Activated naive CD4-positive, alpha-beta T cell treated with anti-CD3 and anti-CD28 coated beads for 36 hours (primary cell): ENCODE measurements around the gene GPC5. TPM values are rescaled to one million over a fixed set of nuclear protein-coding genes. Genes with fewer than 3 reads are reported as not detected.
"Not testable (repeated sequence)": the region's sequence is repeated elsewhere in the genome, so short reads cannot be mapped to it uniquely, and the experiment has no call there.

Source experiments
- CTCF ChIA-PET: fragments of 350-600 bp; sonication (Branson Sonifier 250); formaldehyde crosslinking; loops from one replicate; lab custom pipeline; 2021; ENCODE audit warnings: antibody characterized with exemption; lab: Charles Lee
- DNase-seq: peaks from one replicate; pipeline ENCODE4 v3.0.0-alpha.2; 2020
- H3K27ac Mint-ChIP-seq: one replicate; pipeline ENCODE4 v1.8.0; 2021; ENCODE audit warnings: mild to moderate bottlenecking, mixed read lengths
- H3K27me3 Mint-ChIP-seq: one replicate; pipeline ENCODE4 v1.8.0; 2021; ENCODE audit warnings: low read depth, mixed read lengths
- H3K36me3 Mint-ChIP-seq: one replicate; pipeline ENCODE4 v1.8.0; 2021; ENCODE audit warnings: low read depth, mixed read lengths
- H3K4me1 Mint-ChIP-seq: one replicate; pipeline ENCODE4 v1.8.0; 2021; ENCODE audit warnings: low read depth, mixed read lengths
- H3K4me3 Mint-ChIP-seq: one replicate; pipeline ENCODE4 v1.8.0; 2021; ENCODE audit warnings: mild to moderate bottlenecking, moderate library complexity, mixed read lengths
- H3K9me3 Mint-ChIP-seq: one replicate; pipeline ENCODE4 v1.8.0; 2021; ENCODE audit warnings: mixed read lengths
- intact Hi-C: fragments of 100-400 bp; cut with micrococcal nuclease; formaldehyde crosslinking; loops from one replicate; pipeline ENCODE4 v1.15.1; 2023
- total RNA-seq, 2 experiments: library from RNA; stranded (reverse); gene quantifications; one replicate each; pipeline ENCODE4 v1.2.3, GENCODE V29; 2021

Gene GPC5
- total RNA-seq, 2 experiments from 2014 or later = 0.38 to 0.40 TPM

DNA sequence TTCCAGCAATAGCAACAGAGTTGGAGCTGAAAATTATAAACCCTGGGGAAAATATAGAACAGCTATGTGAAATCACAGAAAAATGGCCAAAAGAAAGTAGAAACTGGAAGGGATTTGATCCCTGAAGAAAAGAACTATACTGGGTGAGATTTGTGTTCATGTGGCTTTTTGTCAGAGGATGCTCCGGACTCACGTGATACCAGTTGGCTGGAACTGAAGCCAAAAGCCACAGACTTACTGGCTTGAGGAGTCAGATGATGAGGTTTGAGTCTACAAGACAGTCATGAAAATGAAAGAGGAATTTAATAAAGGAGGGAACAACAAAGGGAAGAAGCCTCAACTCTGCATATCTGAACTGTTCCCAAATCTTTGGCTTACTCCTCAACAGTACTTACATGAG is 427.1 kb downstream of the GPC5 start:
- Mint-ChIP-seq H3K27me3 (no peaks in the 10 kb centered on the region), H3K4me3 (no peak overlapping the region), H3K36me3 (no peaks in the 10 kb centered on the region), H3K27ac (no peak overlapping the region), H3K4me1 (no peaks in the 10 kb centered on the region), H3K9me3 (peaks cover 4% of the 10 kb centered on the region)
- intact Hi-C loops = no loop called here
- DNase-seq = no peak
- CTCF ChIA-PET = no interaction called here

DNA sequence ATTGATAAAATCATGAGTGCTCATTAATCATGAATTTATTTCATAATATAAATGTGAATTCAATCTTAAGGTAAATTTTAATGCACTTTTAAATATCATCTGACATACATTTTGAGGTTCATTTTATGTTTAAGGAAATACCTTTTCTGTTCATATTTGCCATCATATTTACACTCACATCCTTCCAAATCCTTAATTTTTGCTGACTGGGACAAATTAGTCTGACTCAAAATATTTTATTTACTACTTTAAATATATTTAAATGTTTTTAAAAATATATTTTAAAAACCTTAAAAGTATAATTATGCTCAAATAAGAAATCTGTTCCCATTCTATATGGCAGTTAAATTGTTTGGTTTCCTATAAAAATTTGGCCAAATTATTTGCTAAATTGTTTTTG is 438.1 kb downstream of the GPC5 start:
- no peaks in the 10 kb centered on the region for H3K36me3 Mint-ChIP-seq
- no peak overlapping the region for H3K4me3 Mint-ChIP-seq
- intact Hi-C loops = no loop called here
- no peaks in the 10 kb centered on the region for H3K9me3 Mint-ChIP-seq
- CTCF ChIA-PET = no interaction called here
- no peaks in the 10 kb centered on the region for H3K27me3 Mint-ChIP-seq
- DNase-seq = no peak
- no peak overlapping the region for H3K27ac Mint-ChIP-seq
- no peaks in the 10 kb centered on the region for H3K4me1 Mint-ChIP-seq

DNA sequence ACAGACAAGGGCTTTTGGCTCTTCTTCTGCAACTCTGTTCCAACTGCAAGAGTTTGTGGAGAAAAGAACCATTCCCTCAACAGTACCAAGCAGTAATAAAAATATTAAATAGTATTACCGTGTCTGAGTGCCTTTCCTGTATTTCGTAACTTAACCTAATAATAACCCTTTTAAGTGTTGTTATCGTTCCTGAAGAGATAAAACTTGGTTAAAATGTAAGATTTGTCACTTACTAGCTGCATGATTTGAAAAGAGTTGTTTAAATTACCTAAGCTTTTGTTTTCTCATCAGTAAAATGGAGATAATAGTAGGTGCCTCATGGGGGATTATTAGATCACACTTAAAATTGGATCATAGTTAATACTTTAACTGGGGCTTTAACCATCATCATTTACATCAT is 447.2 kb downstream of the GPC5 start:
- Mint-ChIP-seq H3K9me3 (peaks cover 3% of the 10 kb centered on the region), H3K27me3 (no peaks in the 10 kb centered on the region), H3K36me3 (no peaks in the 10 kb centered on the region), H3K4me3 (no peak overlapping the region), H3K27ac (no peak overlapping the region), H3K4me1 (no peaks in the 10 kb centered on the region)
- no peak for DNase-seq
- CTCF ChIA-PET = no interaction called here
- intact Hi-C loops = no loop called here

DNA sequence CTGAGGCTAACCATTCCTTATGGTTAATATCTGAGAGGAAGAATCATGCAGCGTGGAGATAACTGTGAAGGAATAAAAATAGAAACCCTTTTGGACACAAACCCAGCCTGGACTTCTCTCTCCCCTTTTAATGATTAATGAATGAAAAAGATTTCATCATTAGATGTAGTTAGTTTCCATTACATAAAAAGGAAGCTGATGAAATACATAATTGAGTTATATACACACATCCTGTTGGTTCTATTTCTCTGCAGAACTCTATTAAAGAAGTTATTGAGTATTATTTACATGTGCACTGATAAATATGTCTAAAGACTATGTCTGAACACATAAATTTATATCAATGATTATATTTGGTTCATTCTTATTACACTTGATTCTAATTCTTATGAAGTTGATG is 465.3 kb downstream of the GPC5 start:
- CTCF ChIA-PET = no interaction called here
- no peaks in the 10 kb centered on the region for H3K4me1 Mint-ChIP-seq
- H3K4me3 Mint-ChIP-seq = no peak overlapping the region
- H3K27ac Mint-ChIP-seq = no peak overlapping the region
- H3K36me3 Mint-ChIP-seq = no peaks in the 10 kb centered on the region
- no peak for DNase-seq
- H3K9me3 Mint-ChIP-seq = no peaks in the 10 kb centered on the region
- no peaks in the 10 kb centered on the region for H3K27me3 Mint-ChIP-seq
- intact Hi-C loops = no loop called here

- Mint-ChIP-seq H3K27ac (no peak overlapping the region), H3K27me3 (no peaks in the 10 kb centered on the region), H3K36me3 (no peaks in the 10 kb centered on the region), H3K4me1 (no peaks in the 10 kb centered on the region), H3K9me3 (no peaks in the 10 kb centered on the region), H3K4me3 (no peak overlapping the region)
- intact Hi-C loops = no loop called here
- CTCF ChIA-PET = no interaction called here
- no peak for DNase-seq
These were observed 469.9 kb downstream of the GPC5 start for GRCh38 chr13:91868351-91868750.

DNA sequence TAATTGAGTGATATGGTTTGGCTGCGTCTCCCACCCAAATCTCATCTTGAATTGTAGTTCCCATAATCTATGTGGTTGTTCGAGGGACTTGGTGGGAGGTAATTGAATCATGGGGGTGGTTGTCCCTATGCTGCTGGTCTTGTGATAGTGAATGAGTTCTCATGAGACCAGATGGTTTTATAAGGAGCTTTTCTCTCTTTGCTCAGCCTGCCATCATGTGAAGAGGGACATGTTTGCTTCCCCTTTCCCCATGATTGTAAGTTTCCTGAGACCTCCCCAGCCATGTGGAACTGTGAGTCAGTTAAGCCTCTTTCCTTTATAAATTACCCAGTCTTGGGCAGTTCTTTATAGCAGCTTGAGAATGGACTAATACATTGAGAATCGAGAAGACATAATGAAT is 480.1 kb downstream of the GPC5 start:
- DNase-seq = no peak
- Mint-ChIP-seq H3K4me3 (no peak overlapping the region), H3K9me3 (peaks cover 1% of the 10 kb centered on the region), H3K36me3 (no peaks in the 10 kb centered on the region), H3K27ac (no peak overlapping the region), H3K27me3 (no peaks in the 10 kb centered on the region), H3K4me1 (no peaks in the 10 kb centered on the region)
- CTCF ChIA-PET = no interaction called here
- intact Hi-C loops = no loop called here

DNA sequence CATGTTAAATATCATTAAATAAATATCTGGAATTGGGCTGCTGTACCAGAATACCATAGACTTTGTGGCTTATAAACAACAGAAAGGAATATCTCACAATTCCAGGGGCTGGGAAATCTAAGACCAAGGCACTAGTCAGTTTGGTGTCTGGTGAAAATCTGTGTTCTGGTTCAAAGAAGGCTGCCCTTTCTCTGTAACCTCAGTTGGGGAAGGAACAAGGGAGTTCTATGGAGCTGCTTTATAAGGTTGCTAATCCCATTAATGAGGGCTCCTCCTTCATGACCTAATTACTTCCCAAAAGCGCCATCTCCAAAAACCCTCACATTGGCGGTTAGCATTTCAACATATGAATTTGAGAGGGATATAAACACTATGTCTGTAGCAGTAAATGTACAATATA is 480.9 kb downstream of the GPC5 start:
- intact Hi-C loops = no loop called here
- H3K27ac Mint-ChIP-seq = no peak overlapping the region
- H3K27me3 Mint-ChIP-seq = no peaks in the 10 kb centered on the region
- H3K36me3 Mint-ChIP-seq = no peaks in the 10 kb centered on the region
- DNase-seq = no peak
- no peak overlapping the region for H3K4me3 Mint-ChIP-seq
- no peaks in the 10 kb centered on the region for H3K4me1 Mint-ChIP-seq
- CTCF ChIA-PET = no interaction called here
- peaks cover 1% of the 10 kb centered on the region for H3K9me3 Mint-ChIP-seq

DNA sequence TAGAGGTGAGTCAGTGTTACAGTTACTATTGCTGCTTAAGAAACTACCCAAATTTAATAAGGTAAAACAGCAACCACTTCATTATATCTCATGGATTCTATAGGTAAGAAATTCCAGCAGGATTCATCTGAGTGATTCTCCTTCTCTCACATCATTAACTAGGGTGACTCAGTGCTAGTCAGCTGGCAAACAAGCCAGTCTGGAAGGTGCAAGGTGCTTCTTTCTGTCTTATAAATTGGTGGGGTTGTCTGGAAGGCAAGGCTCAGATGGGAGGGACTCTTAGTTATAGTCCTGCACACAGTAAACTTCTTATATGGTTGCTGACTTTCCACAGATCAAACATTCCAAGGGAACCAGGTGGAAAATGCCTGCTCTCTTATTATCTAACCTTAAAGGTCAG is 484.5 kb downstream of the GPC5 start:
- CTCF ChIA-PET = no interaction called here
- Mint-ChIP-seq H3K9me3 (peaks cover under 1% of the 10 kb centered on the region), H3K27ac (no peak overlapping the region), H3K36me3 (no peaks in the 10 kb centered on the region), H3K4me1 (no peaks in the 10 kb centered on the region), H3K4me3 (no peak overlapping the region), H3K27me3 (no peaks in the 10 kb centered on the region)
- no peak for DNase-seq
- intact Hi-C loops = no loop called here

DNA sequence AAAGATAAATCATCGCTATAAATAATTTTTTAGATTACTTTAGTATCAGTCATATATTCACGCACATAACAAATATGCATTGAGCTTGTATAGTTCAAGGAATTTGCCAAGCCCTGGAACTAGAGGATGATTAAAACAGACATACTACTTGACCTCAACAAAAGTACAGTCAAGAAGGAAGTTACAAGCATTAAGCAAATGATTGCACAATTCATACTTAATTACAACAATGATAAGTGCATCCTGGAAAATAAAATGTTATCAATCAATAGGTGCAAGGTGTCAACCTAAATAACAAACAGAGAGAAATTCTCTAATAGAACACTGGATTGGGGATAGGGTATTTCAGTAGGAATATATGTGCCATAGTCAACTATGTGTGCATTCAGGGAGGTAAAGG is 491.2 kb downstream of the GPC5 start:
- CTCF ChIA-PET = no interaction called here

GRCh38 chr13:91891141-91891540 is 492.7 kb downstream of the GPC5 start:
- CTCF ChIA-PET = no interaction called here
- no peaks in the 10 kb centered on the region for H3K36me3 Mint-ChIP-seq
- H3K4me1 Mint-ChIP-seq = no peaks in the 10 kb centered on the region
- H3K4me3 Mint-ChIP-seq = no peak overlapping the region
- H3K9me3 Mint-ChIP-seq = peaks cover 5% of the 10 kb centered on the region
- intact Hi-C loops = no loop called here
- no peak for DNase-seq
- H3K27me3 Mint-ChIP-seq = no peaks in the 10 kb centered on the region
- H3K27ac Mint-ChIP-seq = no peak overlapping the region

More for the DNA sequence above, 491.2 kb downstream of the GPC5 start:
- Mint-ChIP-seq H3K27me3 (no peaks in the 10 kb centered on the region), H3K36me3 (no peaks in the 10 kb centered on the region), H3K9me3 (peaks cover 5% of the 10 kb centered on the region), H3K27ac (no peak overlapping the region), H3K4me3 (no peak overlapping the region), H3K4me1 (no peaks in the 10 kb centered on the region)
- DNase-seq = no peak
- intact Hi-C loops = no loop called here

DNA sequence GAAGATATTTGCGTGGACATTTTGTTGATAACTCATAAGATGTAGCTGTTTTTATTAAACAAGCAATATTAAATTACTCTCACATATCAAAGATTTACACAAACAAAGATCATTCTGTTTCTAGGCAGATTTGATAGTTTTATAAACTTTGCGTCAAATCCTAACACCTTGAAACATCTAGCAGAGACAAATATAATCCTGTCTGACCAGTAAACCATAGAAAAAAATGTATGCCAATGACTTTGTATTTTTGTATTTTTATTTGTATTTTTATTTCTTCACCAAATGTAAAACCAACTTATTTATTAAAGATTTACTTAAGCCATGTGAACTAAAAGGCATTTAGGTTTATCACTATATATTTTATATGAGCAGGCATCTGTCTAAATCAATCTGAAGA is 494.6 kb downstream of the GPC5 start:
- CTCF ChIA-PET = no interaction called here

GRCh38 chr13:91894316-91894715 is 495.9 kb downstream of the GPC5 start:
- Mint-ChIP-seq H3K4me1 (no peaks in the 10 kb centered on the region), H3K27me3 (no peaks in the 10 kb centered on the region), H3K27ac (no peak overlapping the region), H3K9me3 (no peaks in the 10 kb centered on the region), H3K4me3 (no peak overlapping the region), H3K36me3 (no peaks in the 10 kb centered on the region)
- intact Hi-C loops = no loop called here
- CTCF ChIA-PET = no interaction called here
- DNase-seq = no peak

More for the DNA sequence above, 494.6 kb downstream of the GPC5 start:
- Mint-ChIP-seq H3K9me3 (peaks cover 4% of the 10 kb centered on the region), H3K27me3 (no peaks in the 10 kb centered on the region), H3K4me1 (no peaks in the 10 kb centered on the region), H3K27ac (no peak overlapping the region), H3K36me3 (no peaks in the 10 kb centered on the region), H3K4me3 (no peak overlapping the region)
- DNase-seq = no peak
- intact Hi-C loops = no loop called here

DNA sequence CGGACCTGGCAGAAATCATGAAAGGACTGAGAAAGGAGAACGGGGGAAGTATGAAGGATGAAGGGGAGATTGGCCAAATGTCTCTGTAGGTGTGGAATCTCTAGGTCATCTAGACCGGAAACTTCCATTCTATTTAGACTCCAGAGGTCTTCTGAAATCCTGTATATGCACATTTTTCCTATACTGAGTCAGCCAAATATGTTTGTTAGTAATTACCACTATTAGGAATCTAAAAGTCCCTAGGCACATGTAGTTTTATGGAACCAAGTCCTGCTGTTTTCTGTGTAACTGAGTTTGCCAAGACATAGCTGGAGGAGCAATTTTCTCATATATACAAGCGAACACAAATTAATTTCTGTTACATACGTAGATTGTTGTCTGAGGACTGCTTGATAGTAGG is 498.1 kb downstream of the GPC5 start:
- Mint-ChIP-seq H3K27ac (no peak overlapping the region), H3K4me1 (no peaks in the 10 kb centered on the region), H3K9me3 (no peaks in the 10 kb centered on the region), H3K36me3 (no peaks in the 10 kb centered on the region), H3K27me3 (no peaks in the 10 kb centered on the region), H3K4me3 (no peak overlapping the region)
- CTCF ChIA-PET = no interaction called here
- intact Hi-C loops = no loop called here
- DNase-seq = no peak

GRCh38 chr13:91898986-91899385 is 500.6 kb downstream of the GPC5 start:
- intact Hi-C loops, H3K27ac Mint-ChIP-seq, DNase-seq, H3K9me3 Mint-ChIP-seq, H3K36me3 Mint-ChIP-seq, CTCF ChIA-PET, H3K4me3 Mint-ChIP-seq, H3K27me3 Mint-ChIP-seq, H3K4me1 Mint-ChIP-seq: not testable (repeated sequence)
